Measurements from ENCODE around the gene CAMK2A.

- TF ChIP-seq POLR2A (IDR thresholded peaks at IDR 0.05; ENCODE audit: low read depth, low read length) (no peak), POLR2AphosphoS5 (IDR thresholded peaks at IDR 0.05; ENCODE audit: low read depth, low read length) (no peak), TAF1 (IDR thresholded peaks at IDR 0.05; ENCODE audit: borderline replicate concordance, low read depth, low read length) (no peak)
These were observed 58.7 kb downstream of the CAMK2A start for GRCh38 chr5:150230842-150231241.

Measured in GM12892 (cell line).